Uterus (tissue), 4 donors: ENCODE measurements around the gene TMEM212. TPM values are rescaled to one million over a fixed set of nuclear protein-coding genes. Genes with fewer than 3 reads are reported as not detected.
A peak's percentile ranks its signal among the peaks of the same experiment; 100 is the strongest.

Source experiments
- DNase-seq, 2 donors: peaks; one replicate each; pipeline ENCODE4 v3.0.0-alpha.2; 2019 to 2020
- H3K27ac ChIP-seq, 2 donors: fragments of 200-600 bp; sonication (generic); 1 replicate in 1 of 2; 2 replicates in 1 of 2; pipeline ENCODE4 v1.5.1; 2016 to 2018
- H3K27me3 ChIP-seq, 2 donors: fragments of 200-600 bp; sonication (generic); one replicate each; pipeline ENCODE4 v1.5.1; 2018 to 2019; ENCODE audit warnings: control low read depth in 1 of 2
- H3K36me3 ChIP-seq, 2 donors: fragments of 200-600 bp; sonication (generic); one replicate each; pipeline ENCODE4 v1.5.1; 2019; ENCODE audit warnings: control low read depth in 1 of 2
- H3K4me1 ChIP-seq, 2 donors: fragments of 200-600 bp; sonication (generic); one replicate each; pipeline ENCODE4 v1.5.1; 2018 to 2019; ENCODE audit warnings: control low read depth in 1 of 2
- H3K4me3 ChIP-seq, 2 donors: fragments of 200-600 bp; sonication (generic); 1 replicate in 1 of 2; 2 replicates in 1 of 2; pipeline ENCODE4 v1.5.1; 2018 to 2019; ENCODE audit warnings: mild to moderate bottlenecking in 1 of 2
- H3K9me3 ChIP-seq, 2 donors: fragments of 200-600 bp; sonication (generic); one replicate each; pipeline ENCODE4 v1.5.1; 2019; ENCODE audit warnings: control low read depth in 1 of 2
- CTCF ChIP-seq, 4 experiments: fragments of 200-600 bp in 2 of 4; fragments of 450-650 bp in 2 of 4; sonication (generic) in 2 of 4; IDR thresholded peaks; one replicate each; pipeline ENCODE4 v1.5.1; 2016 to 2019; ENCODE audit warnings: antibody characterized with exemption in 4 of 4, mild to moderate bottlenecking in 2 of 4, moderate library complexity in 1 of 4
- POLR2A ChIP-seq, 2 donors: fragments of 450-650 bp; IDR thresholded peaks; one replicate each; pipeline ENCODE4 v1.6.1; 2016; ENCODE audit warnings: antibody characterized with exemption in 2 of 2, mild to moderate bottlenecking in 1 of 2, moderate library complexity in 1 of 2
- intact Hi-C: fragments of 100-400 bp; cut with DNase I; formaldehyde crosslinking; loops from one replicate; pipeline ENCODE4 v1.15.1; 2023; ENCODE audit warnings: low total_unique reads
- total RNA-seq, 4 donors: library from RNA; depleted of rRNA in 3 of 4; stranded (reverse); fragments of >200 nt in 3 of 4; gene quantifications; one replicate each; pipeline versions ENCODE4 v1.1.0 to v1.2.4, GENCODE V29; 2014 to 2023
- donor health status: DM: yes; HTN: yes; CAD: no.

Gene TMEM212
- total RNA-seq, 4 donors from 2014 or later = 1.2 TPM; not detected in 3

GRCh38 chr3:171874251-171874681 lies 31.1 kb downstream of the TMEM212 start:
- Histone ChIP-seq H3K27me3 (no peaks in the 10 kb centered on the region), H3K27ac (peak overlapping the region; percentile 80 to 81), H3K4me3 (no peak overlapping the region), H3K36me3 (no peaks in the 10 kb centered on the region), H3K4me1 (peaks cover 3 to 10% of the 10 kb centered on the region in 2 donors), H3K9me3 (no peaks in the 10 kb centered on the region)
- intact Hi-C loops = no loop called here
- no peak for DNase-seq
- no peak for TF ChIP-seq POLR2A (IDR thresholded peaks at IDR 0.05)
- TF ChIP-seq CTCF (IDR thresholded peaks at IDR 0.05) = no peak

- Histone ChIP-seq H3K27ac (peak overlapping the region; percentile 80 to 81), H3K36me3 (no peaks in the 10 kb centered on the region), H3K4me3 (no peak overlapping the region), H3K9me3 (no peaks in the 10 kb centered on the region), H3K27me3 (no peaks in the 10 kb centered on the region), H3K4me1 (peaks cover 3 to 10% of the 10 kb centered on the region in 2 donors)
- intact Hi-C loops = no loop called here
- DNase-seq = no peak
- no peak for TF ChIP-seq CTCF (IDR thresholded peaks at IDR 0.05)
- no peak for TF ChIP-seq POLR2A (IDR thresholded peaks at IDR 0.05)
Measured at GRCh38 chr3:171874879-171875278, 31.7 kb downstream of the TMEM212 start.

- H3K4me3 ChIP-seq = no peak overlapping the region
- no peak for TF ChIP-seq POLR2A (IDR thresholded peaks at IDR 0.05)
- TF ChIP-seq CTCF (IDR thresholded peaks at IDR 0.05) = no peak
- intact Hi-C loops = no loop called here
- H3K9me3 ChIP-seq = no peaks in the 10 kb centered on the region
- DNase-seq = peak in 1 of 2 donors; percentile 34
- peak overlapping the region; percentile 80 to 81 for H3K27ac ChIP-seq
- peaks cover 3 to 10% of the 10 kb centered on the region in 2 donors for H3K4me1 ChIP-seq
- no peaks in the 10 kb centered on the region for H3K27me3 ChIP-seq
- H3K36me3 ChIP-seq = no peaks in the 10 kb centered on the region
Measured at GRCh38 chr3:171875923-171876412, 32.8 kb downstream of the TMEM212 start.

- H3K4me3 ChIP-seq = no peak overlapping the region
- no peaks in the 10 kb centered on the region for H3K9me3 ChIP-seq
- peak overlapping the region; percentile 80 to 81 for H3K27ac ChIP-seq
- no peaks in the 10 kb centered on the region for H3K36me3 ChIP-seq
- H3K27me3 ChIP-seq = no peaks in the 10 kb centered on the region
- intact Hi-C loops = no loop called here
- no peak for DNase-seq
- TF ChIP-seq CTCF (IDR thresholded peaks at IDR 0.05) (no peak), POLR2A (IDR thresholded peaks at IDR 0.05) (no peak)
- peaks cover 3 to 10% of the 10 kb centered on the region in 2 donors for H3K4me1 ChIP-seq
Measured at GRCh38 chr3:171876680-171877147, 33.6 kb downstream of the TMEM212 start.

- Histone ChIP-seq H3K27ac (peak overlapping the region; percentile 80 to 81), H3K36me3 (no peaks in the 10 kb centered on the region), H3K27me3 (no peaks in the 10 kb centered on the region), H3K4me3 (no peak overlapping the region), H3K9me3 (no peaks in the 10 kb centered on the region), H3K4me1 (peaks cover 3 to 10% of the 10 kb centered on the region in 2 donors)
- TF ChIP-seq CTCF (IDR thresholded peaks at IDR 0.05) (no peak), POLR2A (IDR thresholded peaks at IDR 0.05) (no peak)
- no peak for DNase-seq
- intact Hi-C loops = no loop called here
Measured at GRCh38 chr3:171878461-171879225, 35.5 kb downstream of the TMEM212 start.
